Activated naive CD8-positive, alpha-beta T cell treated with anti-CD3 and anti-CD28 coated beads, Interleukin-2, amount 50 U/mL, for 24 hours (primary cell): ENCODE results near the gene TTC7B.

Experiments used
- ATAC-seq: fragments of 150-1000 bp; cut with Tn5 transposase; one replicate; pipeline ENCODE4 v1.10.0; 2021
- DNase-seq: peaks from one replicate; pipeline ENCODE4 v3.0.0; 2021
- H3K27ac Mint-ChIP-seq: one replicate; pipeline ENCODE4 v1.8.0; 2021; ENCODE audit warnings: mild to moderate bottlenecking, mixed read lengths
- H3K27me3 Mint-ChIP-seq: one replicate; pipeline ENCODE4 v1.8.0; 2021; ENCODE audit warnings: mixed read lengths
- H3K36me3 Mint-ChIP-seq: one replicate; pipeline ENCODE4 v1.8.0; 2021; ENCODE audit warnings: low read depth, mixed read lengths
- H3K4me1 Mint-ChIP-seq: one replicate; pipeline ENCODE4 v1.8.0; 2021; ENCODE audit warnings: mixed read lengths
- H3K4me3 Mint-ChIP-seq: one replicate; pipeline ENCODE4 v1.8.0; 2021; ENCODE audit warnings: mild to moderate bottlenecking, moderate library complexity, mixed read lengths
- H3K9me3 Mint-ChIP-seq: one replicate; pipeline ENCODE4 v1.8.0; 2021; ENCODE audit warnings: mixed read lengths

The TTC7B gene

DNA sequence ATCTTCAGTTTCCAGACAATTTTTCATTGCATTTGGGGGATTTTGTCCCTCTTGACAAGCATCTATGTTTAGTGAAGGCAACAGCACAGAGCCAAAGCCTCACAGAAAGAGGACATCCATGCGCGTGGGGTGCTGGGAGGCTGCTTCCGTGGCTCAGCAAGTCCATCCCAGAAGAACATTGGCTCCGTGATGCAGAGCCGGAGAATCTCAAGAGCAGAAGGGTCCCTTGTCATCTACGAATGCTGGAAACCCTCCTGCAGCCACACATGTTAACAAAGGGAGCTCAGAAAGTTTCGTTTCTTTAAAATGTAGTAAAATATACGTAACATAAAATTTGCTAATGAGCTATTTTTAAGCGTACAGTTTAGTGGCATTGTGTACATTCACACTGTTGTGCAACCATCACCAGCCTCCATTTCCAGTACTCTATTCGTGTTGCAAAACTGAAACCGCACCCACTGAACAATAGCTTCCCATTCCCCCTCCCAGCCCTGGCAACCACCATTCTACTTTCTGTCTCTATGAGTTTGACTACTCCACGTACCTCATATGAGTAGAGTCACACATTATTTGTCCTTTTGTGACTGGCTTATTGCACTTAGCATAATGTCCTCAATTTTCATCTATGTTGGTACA is 185.9 kb downstream of the TTC7B start:
- H3K4me1 Mint-ChIP-seq, result peaks cover 6% of the 10 kb centered on the region
- no peak for ATAC-seq
- H3K27ac Mint-ChIP-seq, result no peak overlapping the region
- no peaks in the 10 kb centered on the region for H3K9me3 Mint-ChIP-seq
- no peak overlapping the region for H3K4me3 Mint-ChIP-seq
- H3K27me3 Mint-ChIP-seq, result no peaks in the 10 kb centered on the region
- DNase-seq, result no peak
- H3K36me3 Mint-ChIP-seq, result no peaks in the 10 kb centered on the region

DNA sequence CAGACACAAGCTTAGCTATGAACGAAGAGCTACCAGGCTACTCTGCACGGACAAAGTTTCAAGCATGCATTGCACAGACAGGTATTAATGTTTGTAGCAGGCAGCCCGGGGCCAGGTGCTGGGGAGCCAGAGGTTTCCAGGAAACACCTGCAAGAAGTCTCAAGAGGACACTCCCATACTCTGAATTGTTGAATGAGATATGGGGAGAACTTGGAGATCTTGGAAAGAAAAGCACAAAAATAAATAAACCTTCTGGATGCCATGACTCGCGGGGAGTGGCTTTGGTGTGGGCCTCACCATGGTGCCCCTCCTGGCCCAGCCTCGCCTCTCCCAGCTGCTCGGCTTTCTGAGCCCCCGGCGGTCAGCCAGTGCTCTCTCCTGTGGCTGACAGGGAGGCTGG is 186.8 kb downstream of the TTC7B start:
- no peak for ATAC-seq
- DNase-seq, result no peak
- Mint-ChIP-seq H3K36me3 (no peaks in the 10 kb centered on the region), H3K4me3 (no peak overlapping the region), H3K9me3 (no peaks in the 10 kb centered on the region), H3K27ac (no peak overlapping the region), H3K27me3 (no peaks in the 10 kb centered on the region), H3K4me1 (peaks cover 6% of the 10 kb centered on the region)

GRCh38 chr14:90628825-90629224 is 187.4 kb downstream of the TTC7B start:
- H3K27me3 Mint-ChIP-seq, result no peaks in the 10 kb centered on the region
- peaks cover 6% of the 10 kb centered on the region for H3K4me1 Mint-ChIP-seq
- H3K27ac Mint-ChIP-seq, result no peak overlapping the region
- no peaks in the 10 kb centered on the region for H3K9me3 Mint-ChIP-seq
- no peaks in the 10 kb centered on the region for H3K36me3 Mint-ChIP-seq
- ATAC-seq (no peak), DNase-seq (no peak)
- H3K4me3 Mint-ChIP-seq, result no peak overlapping the region

GRCh38 chr14:90627478-90627877 is 188.8 kb downstream of the TTC7B start:
- no peaks in the 10 kb centered on the region for H3K27me3 Mint-ChIP-seq
- DNase-seq, result no peak
- no peak overlapping the region for H3K27ac Mint-ChIP-seq
- H3K4me1 Mint-ChIP-seq, result peaks cover 6% of the 10 kb centered on the region
- H3K36me3 Mint-ChIP-seq, result no peaks in the 10 kb centered on the region
- no peaks in the 10 kb centered on the region for H3K9me3 Mint-ChIP-seq
- H3K4me3 Mint-ChIP-seq, result no peak overlapping the region
- ATAC-seq, result no peak

GRCh38 chr14:90626550-90626949 is 189.7 kb downstream of the TTC7B start:
- Mint-ChIP-seq H3K9me3 (no peaks in the 10 kb centered on the region), H3K36me3 (no peaks in the 10 kb centered on the region), H3K27ac (no peak overlapping the region), H3K4me1 (peaks cover 1% of the 10 kb centered on the region), H3K27me3 (no peaks in the 10 kb centered on the region), H3K4me3 (no peak overlapping the region)
- no peak for ATAC-seq
- DNase-seq, result no peak

- H3K4me1 Mint-ChIP-seq, result no peaks in the 10 kb centered on the region
- no peaks in the 10 kb centered on the region for H3K9me3 Mint-ChIP-seq
- no peak overlapping the region for H3K4me3 Mint-ChIP-seq
- ATAC-seq, result no peak
- no peak overlapping the region for H3K27ac Mint-ChIP-seq
- no peaks in the 10 kb centered on the region for H3K27me3 Mint-ChIP-seq
- DNase-seq, result no peak
- H3K36me3 Mint-ChIP-seq, result no peaks in the 10 kb centered on the region
Measured at GRCh38 chr14:90625445-90625844, 190.8 kb downstream of the TTC7B start.

GRCh38 chr14:90624732-90625400 is 191.4 kb downstream of the TTC7B start:
- Mint-ChIP-seq H3K36me3 (no peaks in the 10 kb centered on the region), H3K27me3 (no peaks in the 10 kb centered on the region), H3K4me3 (no peak overlapping the region), H3K27ac (no peak overlapping the region), H3K4me1 (no peaks in the 10 kb centered on the region), H3K9me3 (no peaks in the 10 kb centered on the region)
- no peak for ATAC-seq
- no peak for DNase-seq

GRCh38 chr14:90624227-90624626 is 192.0 kb downstream of the TTC7B start:
- no peaks in the 10 kb centered on the region for H3K9me3 Mint-ChIP-seq
- H3K4me1 Mint-ChIP-seq, result no peaks in the 10 kb centered on the region
- H3K36me3 Mint-ChIP-seq, result no peaks in the 10 kb centered on the region
- ATAC-seq, result no peak
- DNase-seq, result no peak
- H3K27me3 Mint-ChIP-seq, result no peaks in the 10 kb centered on the region
- H3K27ac Mint-ChIP-seq, result no peak overlapping the region
- H3K4me3 Mint-ChIP-seq, result no peak overlapping the region

GRCh38 chr14:90621201-90621600 is 195.0 kb downstream of the TTC7B start:
- ATAC-seq (no peak), DNase-seq (no peak)
- Mint-ChIP-seq H3K36me3 (no peaks in the 10 kb centered on the region), H3K9me3 (no peaks in the 10 kb centered on the region), H3K27me3 (no peaks in the 10 kb centered on the region), H3K4me3 (no peak overlapping the region), H3K27ac (no peak overlapping the region), H3K4me1 (no peaks in the 10 kb centered on the region)

DNA sequence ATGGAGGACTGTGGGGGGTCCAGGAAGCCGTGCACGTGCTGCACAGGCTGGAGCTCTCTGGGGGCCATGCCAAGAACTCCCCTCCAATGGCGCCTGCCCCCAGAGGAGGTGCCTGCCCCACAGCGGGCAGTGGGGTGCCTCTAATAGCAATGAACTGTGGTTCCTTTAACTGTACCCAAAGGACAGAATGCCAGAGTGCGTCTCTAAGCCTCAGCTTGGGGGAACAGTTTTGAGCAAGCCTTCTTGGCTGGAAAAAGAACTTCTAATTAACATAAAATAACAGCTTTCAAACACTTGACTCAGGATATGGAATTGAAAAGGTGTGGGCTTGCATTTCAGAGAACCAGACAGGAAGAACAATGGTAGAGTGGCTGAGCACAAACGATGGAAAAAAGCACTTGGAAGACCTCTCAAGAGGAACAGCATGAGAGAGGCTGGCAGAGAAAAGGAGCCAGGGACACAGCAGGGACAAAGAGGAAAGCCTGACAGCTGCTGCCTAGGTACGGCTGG is 195.6 kb downstream of the TTC7B start:
- H3K27me3 Mint-ChIP-seq, result no peaks in the 10 kb centered on the region
- H3K27ac Mint-ChIP-seq, result no peak overlapping the region
- ATAC-seq (no peak), DNase-seq (no peak)
- no peaks in the 10 kb centered on the region for H3K9me3 Mint-ChIP-seq
- no peak overlapping the region for H3K4me3 Mint-ChIP-seq
- H3K4me1 Mint-ChIP-seq, result no peaks in the 10 kb centered on the region
- H3K36me3 Mint-ChIP-seq, result no peaks in the 10 kb centered on the region

GRCh38 chr14:90619911-90620310 is 196.3 kb downstream of the TTC7B start:
- DNase-seq (no peak), ATAC-seq (no peak)
- H3K4me1 Mint-ChIP-seq, result no peaks in the 10 kb centered on the region
- no peak overlapping the region for H3K4me3 Mint-ChIP-seq
- H3K27ac Mint-ChIP-seq, result no peak overlapping the region
- H3K36me3 Mint-ChIP-seq, result no peaks in the 10 kb centered on the region
- H3K27me3 Mint-ChIP-seq, result no peaks in the 10 kb centered on the region
- H3K9me3 Mint-ChIP-seq, result no peaks in the 10 kb centered on the region

DNA sequence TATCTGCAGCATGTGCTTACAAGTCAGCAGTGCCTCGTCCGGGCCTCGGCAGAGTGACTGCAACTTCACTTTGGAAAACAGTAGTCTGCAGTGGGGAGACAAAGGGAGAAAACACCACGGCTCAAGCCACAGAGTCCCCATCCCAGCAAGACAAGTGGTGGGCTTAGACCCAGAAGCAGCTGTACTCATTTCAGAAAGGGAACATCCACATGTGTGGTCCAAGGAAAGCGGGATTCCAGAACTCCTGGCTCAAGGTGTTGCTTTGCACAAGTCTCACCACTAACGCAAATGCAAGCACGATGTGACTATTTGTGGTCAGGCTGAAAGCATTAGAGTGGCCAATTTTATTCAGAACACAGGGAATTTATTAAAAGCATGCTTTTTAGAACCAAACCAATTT is 198.3 kb downstream of the TTC7B start:
- Mint-ChIP-seq H3K27me3 (no peaks in the 10 kb centered on the region), H3K36me3 (no peaks in the 10 kb centered on the region), H3K27ac (no peak overlapping the region), H3K9me3 (no peaks in the 10 kb centered on the region), H3K4me1 (no peaks in the 10 kb centered on the region), H3K4me3 (no peak overlapping the region)
- no peak for DNase-seq
- ATAC-seq, result no peak

DNA sequence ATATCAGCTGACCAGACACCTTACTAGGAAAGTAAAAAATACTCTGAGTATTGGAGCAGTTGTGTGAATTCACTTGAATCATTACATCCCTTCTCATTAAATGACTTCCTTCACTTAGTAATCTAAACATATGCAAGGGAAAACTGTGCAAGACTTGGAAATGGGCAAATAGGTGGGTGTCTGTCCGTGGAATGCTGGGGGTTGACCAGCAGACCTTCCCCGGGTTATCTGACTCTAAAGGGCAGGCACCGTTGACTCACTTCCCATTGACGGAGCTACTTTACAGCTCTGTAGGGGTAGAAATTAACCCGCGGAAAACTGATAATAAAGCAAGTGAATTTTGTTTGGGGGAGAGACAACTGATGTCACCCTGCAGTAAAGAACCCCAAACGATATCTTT is 199.3 kb downstream of the TTC7B start:
- H3K4me1 Mint-ChIP-seq, result no peaks in the 10 kb centered on the region
- H3K36me3 Mint-ChIP-seq, result no peaks in the 10 kb centered on the region
- no peaks in the 10 kb centered on the region for H3K27me3 Mint-ChIP-seq
- H3K9me3 Mint-ChIP-seq, result no peaks in the 10 kb centered on the region
- H3K27ac Mint-ChIP-seq, result no peak overlapping the region
- H3K4me3 Mint-ChIP-seq, result no peak overlapping the region
- no peak for ATAC-seq
- DNase-seq, result no peak

- Mint-ChIP-seq H3K4me1 (no peaks in the 10 kb centered on the region), H3K9me3 (no peaks in the 10 kb centered on the region), H3K27me3 (no peaks in the 10 kb centered on the region), H3K36me3 (no peaks in the 10 kb centered on the region), H3K27ac (no peak overlapping the region), H3K4me3 (no peak overlapping the region)
- DNase-seq, result no peak
- ATAC-seq, result no peak
Measured at GRCh38 chr14:90616313-90616712, 199.9 kb downstream of the TTC7B start.

DNA sequence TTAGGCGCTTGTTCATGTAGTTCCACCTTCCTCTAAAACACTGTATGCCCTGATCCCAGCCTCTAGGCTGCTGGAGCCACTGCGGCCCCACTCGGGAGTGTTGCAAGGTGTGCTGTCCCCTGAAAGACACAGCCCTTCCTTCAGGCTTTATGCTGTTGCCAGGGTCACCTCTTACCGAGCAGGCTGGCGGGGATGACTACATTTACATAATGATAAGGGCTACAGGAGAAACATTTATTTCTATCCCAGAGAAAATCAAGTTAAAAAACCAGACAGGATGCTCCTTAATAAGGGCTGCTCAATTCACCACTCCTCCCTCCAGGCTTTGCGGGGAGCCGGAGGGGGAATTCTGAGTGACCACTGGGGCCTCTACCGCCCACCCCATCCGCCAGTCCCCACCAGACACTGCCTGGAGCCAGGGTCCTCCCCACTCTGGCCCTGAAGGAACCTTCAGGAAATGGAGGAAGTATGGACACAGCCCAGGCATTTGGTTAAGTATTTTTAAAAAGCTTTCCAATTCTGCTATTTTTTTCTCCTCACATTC is 200.6 kb downstream of the TTC7B start:
- Mint-ChIP-seq H3K9me3 (no peaks in the 10 kb centered on the region), H3K4me1 (no peaks in the 10 kb centered on the region), H3K4me3 (no peak overlapping the region), H3K27ac (no peak overlapping the region), H3K36me3 (no peaks in the 10 kb centered on the region), H3K27me3 (no peaks in the 10 kb centered on the region)
- ATAC-seq (no peak), DNase-seq (no peak)
